ENCODE data around the gene PLS3.

GRCh38 chrX:115539841-115540240 is 21.1 kb upstream of the PLS3 start:
- no peak for TF ChIP-seq CTCF (IDR thresholded peaks at IDR 0.05)
- no peak for TF ChIP-seq POLR2A (IDR thresholded peaks at IDR 0.05)
